GF-D8 (cell line): ENCODE measurements around the gene CEP78.

ENCODE experiments used
- DNase-seq: peaks from one replicate; lab custom pipeline; 2025; lab: John Stamatoyannopoulos, UW

Gene CEP78

DNA sequence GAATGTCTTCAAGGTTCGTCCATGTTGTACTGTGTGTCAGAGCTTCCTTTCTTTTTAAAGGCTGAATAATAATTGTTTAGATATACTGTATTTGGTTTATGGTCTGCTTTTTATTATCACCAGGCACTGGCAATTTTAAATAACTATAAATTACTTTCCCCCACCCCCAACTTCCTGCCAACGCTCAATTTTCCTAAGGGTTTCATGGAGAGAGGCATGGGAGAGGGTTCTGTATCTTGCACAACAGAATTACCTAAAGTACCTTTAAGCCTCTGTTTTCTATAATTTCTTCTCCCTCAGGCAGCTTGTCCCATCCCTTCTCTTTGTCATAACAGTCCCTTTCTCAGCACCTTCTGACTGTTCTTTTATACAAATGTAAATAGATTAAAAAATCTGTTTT is 71.5 kb downstream of the CEP78 start:
- DNase-seq, result no peak

DNA sequence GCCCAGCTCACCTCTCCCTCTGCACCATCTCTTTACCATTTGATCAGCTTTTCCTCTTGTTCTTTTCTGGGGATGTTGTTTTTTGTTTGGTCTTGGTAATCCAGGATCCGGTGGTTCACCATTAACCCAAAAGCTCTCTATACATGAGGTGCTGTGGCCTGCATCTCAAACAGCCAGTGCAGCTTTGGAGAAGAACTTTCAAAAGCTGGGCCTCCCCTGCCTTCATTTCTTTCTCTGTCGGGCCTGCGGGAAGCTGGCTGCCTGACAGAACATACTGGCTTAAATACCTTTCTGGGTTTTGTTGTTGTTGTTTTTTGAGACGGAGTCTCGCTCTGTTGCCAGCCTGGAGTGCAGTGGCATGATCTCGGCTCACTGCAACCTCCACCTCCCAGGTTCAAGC is 73.2 kb downstream of the CEP78 start:
- DNase-seq, result no peak

DNA sequence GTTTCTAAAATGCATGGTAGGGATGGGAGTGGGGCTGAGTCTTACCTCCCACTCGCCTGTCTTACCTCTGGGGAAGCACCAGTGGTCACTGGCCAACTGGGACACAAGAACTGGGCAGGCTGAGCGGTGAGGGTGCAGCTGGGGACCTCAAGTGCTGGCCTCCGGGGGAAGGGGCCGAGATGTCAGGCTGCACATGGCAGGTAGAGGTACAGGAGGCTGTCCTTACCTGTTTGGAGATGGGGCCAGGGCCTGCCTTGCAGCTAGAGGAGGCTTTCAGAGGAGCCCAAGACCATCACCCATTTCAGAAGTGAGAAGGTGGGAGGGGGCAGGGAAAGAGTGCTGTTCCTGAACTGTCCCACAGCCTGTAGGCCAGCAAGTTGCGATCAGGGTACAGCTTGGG is 75.2 kb downstream of the CEP78 start:
- no peak for DNase-seq

DNA sequence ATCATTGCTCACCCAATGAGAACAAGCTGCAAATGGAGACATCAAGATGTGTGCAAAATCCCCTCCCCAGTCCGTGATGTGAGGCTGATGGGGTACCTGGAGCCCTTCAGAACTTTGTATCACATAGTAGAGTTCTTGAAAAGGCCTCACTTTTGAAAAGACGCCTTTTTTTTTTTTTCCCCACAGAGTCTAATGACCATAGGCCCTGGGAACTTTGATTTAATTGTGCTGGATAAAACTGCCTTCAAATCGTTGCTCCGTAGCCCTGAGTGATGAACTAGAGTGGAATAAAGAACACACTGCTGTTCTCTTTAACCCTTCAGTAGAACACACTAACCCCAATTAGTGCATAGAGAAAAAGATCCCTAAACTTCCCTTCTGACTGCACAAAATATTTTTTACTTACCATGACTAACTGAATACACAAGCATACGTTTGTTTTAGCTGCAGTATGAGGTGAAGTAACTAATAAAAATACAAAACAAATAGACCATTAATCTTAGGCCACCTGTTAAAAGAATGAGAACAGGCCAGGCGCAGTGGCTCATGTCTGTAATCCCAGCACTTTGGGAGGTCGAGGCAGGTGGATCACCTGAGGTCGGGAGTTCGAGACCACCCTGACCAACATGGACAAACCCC is 76.1 kb downstream of the CEP78 start:
- DNase-seq, result no peak

DNA sequence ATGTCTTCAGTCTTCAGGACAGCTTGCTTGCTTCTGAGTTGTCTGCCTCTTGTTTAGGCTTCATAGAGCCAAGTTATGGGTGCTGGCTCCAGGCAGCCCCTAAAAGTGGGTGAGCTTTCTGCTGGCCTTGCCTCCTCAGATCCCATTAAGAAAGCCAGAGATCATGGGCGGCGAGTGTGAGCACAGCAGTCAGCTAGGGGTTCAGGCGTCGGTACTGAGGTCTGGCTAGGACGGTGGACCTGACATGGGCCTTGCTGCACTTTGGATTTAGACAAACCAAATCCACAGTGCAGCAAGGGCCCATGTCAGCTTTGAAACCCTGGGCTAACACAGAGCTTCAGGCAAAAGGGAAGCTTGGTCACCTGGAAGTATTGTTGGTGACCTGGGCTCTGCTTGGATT is 78.7 kb downstream of the CEP78 start:
- DNase-seq, result no peak

DNA sequence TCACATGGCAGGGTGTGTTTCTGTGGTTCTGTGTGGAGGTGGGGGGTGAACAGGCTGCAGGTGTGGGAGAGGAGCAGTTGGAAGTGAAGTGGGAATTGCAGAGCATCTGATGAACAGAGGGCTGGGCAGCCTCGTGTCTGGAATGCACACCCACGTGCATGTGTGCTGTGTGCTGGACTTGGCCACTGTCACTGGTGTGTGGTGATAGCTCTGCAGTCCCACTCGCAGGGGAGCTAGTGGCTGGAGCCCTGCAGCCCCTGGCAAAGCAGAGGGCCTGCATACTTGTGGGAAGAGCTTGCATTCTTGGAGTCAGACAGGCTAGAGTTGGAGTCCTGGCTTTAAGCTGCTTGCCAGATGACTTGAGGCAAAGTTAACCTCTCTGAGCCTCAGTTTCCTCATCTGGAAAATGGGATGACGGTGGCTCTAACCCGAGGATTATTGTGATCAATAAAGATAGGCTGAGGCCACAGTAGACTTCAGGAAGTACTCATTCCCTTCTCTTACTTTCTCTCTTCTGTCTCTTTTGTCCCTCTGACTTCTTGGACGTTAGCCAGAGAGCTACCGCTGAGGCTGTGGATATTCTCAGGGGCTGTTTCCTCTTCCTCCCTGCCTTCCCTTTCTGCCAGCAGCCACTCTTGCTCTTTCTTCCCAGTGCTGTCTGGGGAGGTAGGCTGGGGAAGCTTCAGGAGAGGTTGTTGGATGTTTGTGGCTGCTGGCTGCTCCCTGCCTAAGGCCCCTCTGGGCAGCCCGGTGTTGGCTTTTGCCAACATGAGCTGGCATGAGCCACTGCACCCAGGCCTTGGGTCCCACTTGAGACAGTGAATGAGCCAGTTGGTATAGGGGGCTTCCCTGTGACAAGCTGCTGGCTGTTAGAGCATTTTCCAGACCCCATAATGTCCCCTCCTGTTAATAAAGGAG is 79.3 kb downstream of the CEP78 start:
- DNase-seq, result no peak

DNA sequence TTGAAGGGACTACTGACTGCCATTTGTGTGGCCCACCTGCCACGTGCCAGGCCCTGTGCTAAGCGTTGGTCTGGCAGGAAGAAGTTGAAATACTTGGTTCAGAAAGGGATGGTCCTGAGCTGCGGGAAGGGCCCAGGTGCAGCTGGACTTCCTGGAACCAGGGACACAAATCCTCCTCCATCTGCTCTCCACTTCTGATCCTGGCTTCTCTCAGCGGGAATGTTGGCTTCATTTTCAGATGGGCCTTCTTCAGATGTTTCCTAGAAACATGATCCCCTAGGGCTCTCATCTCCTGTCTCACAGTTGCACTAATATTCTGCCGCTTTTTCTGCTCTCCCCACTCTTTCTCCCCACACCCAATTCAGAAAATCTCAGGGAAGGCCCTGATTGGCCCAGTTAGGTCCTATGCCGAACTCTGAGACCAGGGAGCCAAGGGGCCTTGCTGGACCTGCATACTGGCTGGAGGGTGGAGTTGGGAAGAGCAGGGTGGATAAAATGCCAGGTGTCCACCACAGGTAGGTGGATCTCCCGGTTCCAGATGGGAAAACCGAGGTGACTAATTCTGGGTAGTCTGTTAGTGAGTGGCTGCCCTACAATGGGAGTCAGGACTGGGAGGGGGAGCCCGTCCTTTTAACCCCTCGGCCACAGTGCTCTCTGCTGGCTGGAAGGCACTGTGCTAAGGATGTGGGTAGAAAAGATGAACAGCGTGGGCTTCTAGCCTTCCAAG is 80.5 kb downstream of the CEP78 start:
- no peak for DNase-seq

DNA sequence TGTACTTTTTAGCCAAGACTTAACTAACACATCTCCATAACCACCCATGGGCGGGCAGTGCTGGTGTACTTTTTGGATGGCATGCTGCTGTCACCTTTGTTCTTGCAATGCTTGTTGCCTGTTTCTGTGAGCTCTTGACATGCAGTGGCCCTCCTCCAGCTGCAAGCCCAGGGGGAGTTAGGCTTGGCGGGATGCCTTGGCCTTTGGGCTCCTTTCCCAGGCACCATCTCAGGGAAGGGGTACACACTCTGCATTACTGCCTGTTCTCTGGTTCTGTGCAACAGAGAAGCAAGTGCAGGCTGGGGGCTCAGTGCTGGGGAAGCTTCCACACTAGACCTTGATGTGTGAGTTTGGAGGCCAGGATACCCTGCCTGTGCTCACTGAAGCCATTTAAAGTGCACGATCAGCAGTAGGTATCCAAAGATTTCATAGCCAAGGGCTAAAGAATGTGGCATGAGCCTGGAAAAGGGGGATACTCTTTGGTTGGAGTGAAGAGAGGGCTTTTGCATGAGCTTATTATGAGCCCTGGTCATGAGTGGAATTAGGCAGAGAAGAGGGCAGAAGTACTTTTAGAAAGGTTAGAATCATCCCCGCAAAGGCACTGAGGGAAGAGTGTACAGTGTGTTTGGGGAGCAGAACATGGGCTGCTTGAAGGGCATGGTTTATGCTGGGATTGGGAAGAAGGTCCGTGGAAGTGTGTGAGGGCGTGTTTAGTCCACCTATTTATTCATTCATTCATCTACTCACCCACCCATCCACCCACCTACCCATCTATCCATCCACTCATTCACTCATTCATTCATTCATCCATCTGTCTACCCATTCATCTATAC is 83.5 kb downstream of the CEP78 start:
- DNase-seq, result no peak

DNA sequence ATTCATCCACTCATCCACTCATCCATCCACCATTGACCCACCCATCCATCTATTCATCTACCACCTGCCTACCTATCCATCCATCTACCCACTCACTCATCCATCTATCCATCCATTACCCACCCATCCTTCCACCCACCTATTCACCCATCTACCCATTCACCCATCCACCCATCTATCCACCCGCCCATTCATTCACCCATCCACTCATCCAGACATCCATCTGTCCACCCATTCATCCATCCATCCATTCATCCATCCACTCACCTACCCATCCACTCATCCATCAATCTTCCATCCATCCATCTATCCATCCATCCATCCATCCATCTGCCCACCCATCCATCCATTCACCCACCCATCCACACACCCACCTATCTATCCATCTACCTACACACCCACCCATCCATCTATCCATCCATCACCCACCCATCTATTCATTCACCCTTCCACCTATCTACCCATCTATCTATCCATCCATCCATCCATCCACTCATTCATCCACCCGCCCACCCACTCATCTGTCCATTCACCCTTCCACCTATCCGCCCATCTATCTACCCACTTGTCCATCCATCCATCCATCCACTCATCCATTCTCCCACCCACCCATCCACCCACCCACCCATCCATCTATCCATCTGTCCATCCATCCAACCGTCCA is 84.3 kb downstream of the CEP78 start:
- DNase-seq, result no peak

DNA sequence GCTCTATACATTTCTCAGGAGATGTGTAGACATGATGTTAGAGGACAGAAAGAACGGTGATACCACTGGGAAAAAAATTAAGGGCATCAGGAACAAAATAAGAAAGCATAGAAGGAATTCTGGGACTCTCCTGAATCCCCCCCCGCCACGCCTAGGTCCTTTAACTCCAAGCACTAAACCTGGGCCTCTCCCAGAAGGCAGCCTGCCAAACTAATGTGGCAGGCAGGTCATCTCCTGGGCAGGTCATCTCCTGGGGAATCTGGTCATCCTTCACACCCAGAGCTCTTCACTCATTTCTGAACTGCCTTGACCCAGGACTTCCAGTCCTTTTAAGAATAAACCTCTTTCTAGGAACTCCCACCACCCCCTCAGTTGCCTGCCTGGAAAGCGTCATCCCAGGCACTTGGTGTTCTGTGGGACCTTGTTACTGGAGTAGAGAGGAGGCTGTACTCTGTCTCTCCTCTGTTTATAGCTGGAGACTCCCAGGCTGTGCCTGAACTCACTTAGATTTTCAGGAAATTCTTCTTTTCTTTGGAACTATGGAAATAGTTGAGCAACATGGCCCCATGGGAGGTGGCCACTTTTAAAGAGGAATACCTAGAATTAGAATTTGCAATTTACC is 85.1 kb downstream of the CEP78 start:
- DNase-seq, result no peak

DNA sequence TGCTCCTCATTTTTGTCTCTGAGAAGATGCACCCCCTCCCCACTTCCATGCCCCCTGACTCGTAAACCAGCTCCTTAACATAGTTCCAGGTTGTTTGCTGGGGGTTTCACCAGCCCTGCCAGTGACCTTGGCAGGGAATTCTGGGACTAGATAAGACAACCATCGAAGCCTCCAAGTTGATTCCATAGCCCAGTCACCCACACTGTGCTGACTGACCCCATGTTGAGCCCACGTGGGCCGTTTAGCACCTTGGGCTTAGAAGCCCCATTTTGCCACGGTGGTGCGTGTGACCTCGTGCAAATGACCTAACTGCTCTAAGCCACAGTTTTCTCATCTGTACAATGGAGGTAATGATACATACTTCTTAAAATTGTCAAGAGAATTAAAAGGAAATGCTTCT is 85.6 kb downstream of the CEP78 start:
- DNase-seq, result no peak

DNA sequence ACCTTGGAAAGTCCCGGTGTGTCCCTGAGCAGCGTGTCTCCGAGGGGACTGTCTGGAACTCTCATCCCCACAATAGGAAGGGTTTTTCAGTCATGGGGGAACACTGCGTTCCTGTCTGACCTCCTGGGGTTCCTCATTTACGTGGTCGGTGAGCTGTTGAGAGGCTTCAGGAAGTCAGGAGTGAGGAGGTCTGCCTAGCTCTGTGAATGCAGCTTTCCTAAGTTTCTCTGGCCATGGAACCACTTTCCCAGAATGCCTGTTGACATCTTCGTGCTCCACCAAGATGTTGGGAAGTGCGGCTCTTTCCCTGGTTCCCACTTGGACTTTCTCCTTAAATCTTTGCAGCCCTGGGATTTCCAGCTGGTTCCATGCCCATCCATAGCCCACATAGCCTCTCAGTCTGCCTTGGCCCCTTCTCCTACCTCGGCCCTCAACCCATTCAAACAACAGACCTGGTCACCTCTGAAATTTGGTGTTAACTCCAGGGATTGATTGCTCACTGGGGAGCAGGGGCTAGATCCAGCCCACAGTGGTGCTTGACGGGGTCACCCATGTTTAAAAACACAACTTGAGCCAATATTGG is 88.3 kb downstream of the CEP78 start:
- no peak for DNase-seq

DNA sequence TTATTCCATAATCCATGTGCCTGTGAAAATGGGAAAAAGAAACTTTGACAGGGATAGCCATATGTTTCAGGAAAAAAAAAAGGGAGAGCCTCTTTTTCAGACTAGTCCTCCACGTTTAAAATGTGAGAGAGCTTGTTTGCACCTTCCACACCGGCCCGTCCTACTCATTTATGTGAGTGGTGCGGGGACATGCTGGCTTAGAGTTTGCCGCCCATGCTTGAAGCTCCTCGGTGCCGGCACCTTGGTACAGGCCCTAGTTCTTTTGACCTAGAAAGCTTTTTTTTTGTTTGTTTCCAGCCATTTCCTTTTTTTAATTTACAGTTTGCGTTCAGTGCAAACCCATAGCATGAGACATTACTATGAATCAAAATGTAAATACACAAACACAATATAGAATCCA is 88.8 kb downstream of the CEP78 start:
- no peak for DNase-seq

DNA sequence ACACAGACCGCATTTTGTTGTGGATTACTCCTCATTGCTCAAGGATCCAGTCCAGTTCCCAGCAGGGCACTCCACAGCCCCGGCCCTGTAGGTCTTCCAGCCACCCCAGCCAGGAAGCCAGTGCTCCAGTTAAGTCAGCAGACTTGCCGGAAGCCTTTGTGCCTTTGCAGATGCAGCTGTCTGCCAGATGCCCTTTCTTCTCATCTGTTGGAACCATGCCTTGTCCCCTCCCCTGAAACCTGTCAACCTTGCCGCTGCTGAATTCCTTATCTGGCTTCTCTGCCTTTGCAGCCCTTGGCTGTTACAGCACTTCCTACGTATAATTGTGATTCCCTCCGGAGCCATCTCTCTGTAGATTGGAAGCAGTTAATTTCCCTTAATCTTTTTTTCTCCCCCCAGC is 89.5 kb downstream of the CEP78 start:
- DNase-seq, result no peak

DNA sequence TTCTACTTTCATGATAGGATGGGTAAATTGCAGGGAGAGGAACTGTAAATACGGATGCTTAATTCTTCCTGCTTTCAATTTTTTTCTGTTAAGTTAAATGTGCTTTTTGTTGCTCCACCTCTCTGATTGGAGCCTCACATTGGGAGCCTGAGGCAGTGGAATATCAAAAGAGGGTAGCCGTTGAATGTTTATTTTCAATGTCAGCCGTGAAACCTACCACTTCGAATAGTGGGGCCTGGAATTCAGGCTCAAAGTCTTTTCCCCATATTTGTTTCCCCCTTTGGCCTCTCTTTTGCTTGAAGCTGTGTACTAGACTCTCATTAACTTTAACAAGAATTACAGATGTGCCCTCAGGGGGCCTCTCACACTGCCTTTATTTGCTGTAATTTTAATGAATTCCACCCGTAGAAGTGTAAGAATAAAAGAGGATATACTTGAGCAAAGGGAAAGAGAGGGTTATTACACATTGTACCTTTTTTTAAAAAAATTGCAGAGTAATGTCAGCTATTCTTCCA is 90.0 kb downstream of the CEP78 start:
- DNase-seq, result no peak

DNA sequence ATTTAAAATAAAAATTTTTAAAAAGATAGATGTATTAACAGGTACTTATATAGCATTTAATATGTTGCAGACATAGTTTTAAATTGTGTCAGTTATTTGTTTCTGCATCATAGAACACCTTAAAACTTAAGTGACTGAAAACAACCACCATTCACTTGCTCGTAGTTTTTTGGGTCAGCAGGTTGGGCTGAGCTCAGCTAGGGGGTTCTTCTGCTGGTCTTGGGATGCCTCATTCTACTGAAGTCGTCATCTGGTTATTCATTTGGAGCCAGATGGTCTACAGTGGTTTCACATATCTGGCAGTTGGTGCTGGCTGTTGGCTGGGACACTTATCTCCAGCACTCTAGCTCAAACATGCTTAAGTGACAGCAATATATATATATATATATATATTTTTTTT is 90.7 kb downstream of the CEP78 start:
- no peak for DNase-seq
